K562 (cell line): ENCODE results near the gene LAMTOR4. TPM values are rescaled to one million over a fixed set of nuclear protein-coding genes. Genes with fewer than 3 reads are reported as not detected.

ENCODE experiments used
- ATAC-seq: fragments of 200-7000 bp; cut with Tn5 transposase; 3 replicates; pipeline ENCODE4 v1.9.1; 2020; ENCODE audit warnings: moderate library complexity
- BruUV-seq: library from RNA; stranded (reverse); fragments of 400-500 nt; replicated peaks from 2 replicates; lab custom pipeline; 2021; lab: Mats Ljungman, UMichigan
- CTCF ChIA-PET: fragments of 300-600 bp; formaldehyde crosslinking; extraction: SDS; loops from one replicate; lab custom pipeline; 2021; ENCODE audit warnings: low intra/inter-chr PET ratio; lab: Yijun Ruan, JAX
- POLR2A ChIA-PET: fragments of 300-600, 350-650 bp; sonication (Branson Sonifier 250); formaldehyde crosslinking; extraction: SDS; loops from one replicate; lab custom pipeline; 2021; ENCODE audit warnings: antibody characterized with exemption, inconsistent platforms; lab: Yijun Ruan, JAX
- DNase-seq, 4 experiments: peaks; one replicate each; pipeline versions ENCODE4 v3.0.0 to v3.0.0-alpha.2; 2011 to 2018; ENCODE audit warnings: low spot score in 3 of 4, mixed read lengths in 3 of 4; ENCODE audit errors: extremely low read depth in 1 of 4
- FAIRE-seq: peaks from 2 replicates; lab custom pipeline; 2011; peaks lifted over from hg19 to GRCh38; lab: Jason Lieb, UNC
- H2AFZ ChIP-seq: 2 replicates; pipeline ENCODE4 v1.6.0; 2011; ENCODE audit warnings: low read depth, low read length, control low read depth, inconsistent platforms
- H3K27ac ChIP-seq: fragments of 200-600 bp; 3 replicates; pipeline ENCODE4 v1.8.0; 2011; ENCODE audit warnings: low read depth, mild to moderate bottlenecking, control low read depth, inconsistent platforms, low read length, moderate library complexity, mixed read lengths; ENCODE audit errors: extremely low read depth
- H3K27me3 ChIP-seq, 2 experiments: fragments of 300-600 bp in 1 of 2; 2 replicates in 1 of 2; 3 replicates in 1 of 2; pipeline versions ENCODE4 v1.6.0 to v1.8.0; 2011; ENCODE audit warnings: inconsistent platforms in 2 of 2, low read length in 2 of 2, mild to moderate bottlenecking in 1 of 2, mixed read lengths in 1 of 2, moderate library complexity in 1 of 2; ENCODE audit not compliant: control insufficient read depth in 2 of 2, insufficient read depth in 2 of 2
- H3K36me3 ChIP-seq: fragments of 300-600 bp; 3 replicates; pipeline ENCODE4 v1.8.0; 2011; ENCODE audit warnings: mild to moderate bottlenecking, low read length, inconsistent platforms; ENCODE audit not compliant: control insufficient read depth, insufficient read depth
- H3K4me1 ChIP-seq, 2 experiments: fragments of 200-600 bp in 1 of 2; replicated peaks in 1 of 2; 2 replicates in 1 of 2; 3 replicates in 1 of 2; pipeline versions ENCODE4 v1.5.1 to v1.8.0; 2011; ENCODE audit warnings: inconsistent platforms in 2 of 2, low read length in 2 of 2, mild to moderate bottlenecking in 1 of 2, mixed read lengths in 1 of 2, moderate library complexity in 1 of 2; ENCODE audit not compliant: control insufficient read depth in 2 of 2, insufficient read depth in 2 of 2
- H3K4me2 ChIP-seq: 2 replicates; pipeline ENCODE4 v1.6.1; 2011; ENCODE audit warnings: low read length, control low read depth, inconsistent platforms, mixed read lengths; ENCODE audit not compliant: insufficient read depth
- H3K4me3 ChIP-seq: fragments of 200-600 bp; sonication (generic), shearing (Covaris generic); 2 replicates; pipeline ENCODE4 v1.5.1; 2016; ENCODE audit warnings: control low read depth, inconsistent platforms
- H3K79me2 ChIP-seq: fragments of 200-600 bp; 3 replicates; pipeline ENCODE4 v1.8.0; 2011; ENCODE audit warnings: low read length, inconsistent platforms; ENCODE audit not compliant: control insufficient read depth, insufficient read depth
- H3K9ac ChIP-seq, 2 experiments: 2 replicates each; pipeline versions ENCODE4 v1.6.0 to v1.6.1; 2011; ENCODE audit warnings: low read depth in 2 of 2, low read length in 2 of 2, control low read depth in 1 of 2, inconsistent platforms in 1 of 2, mild to moderate bottlenecking in 1 of 2, mixed read lengths in 1 of 2; ENCODE audit not compliant: insufficient read depth in 1 of 2
- H3K9me1 ChIP-seq: one replicate; pipeline ENCODE4 v1.6.0; 2011; ENCODE audit warnings: inconsistent platforms, mild to moderate bottlenecking, low read length, moderate library complexity; ENCODE audit not compliant: control insufficient read depth, insufficient read depth
- H3K9me3 ChIP-seq: replicated peaks from 2 replicates; pipeline ENCODE4 v1.5.1; 2011; ENCODE audit warnings: low read depth, low read length, inconsistent platforms; ENCODE audit not compliant: control insufficient read depth, insufficient read depth
- H4K20me1 ChIP-seq: replicated peaks from 2 replicates; pipeline ENCODE4 v1.6.1; 2011; ENCODE audit warnings: low read length, inconsistent platforms, mixed read lengths; ENCODE audit not compliant: control insufficient read depth, insufficient read depth
- CTCF ChIP-seq, 3 experiments: IDR thresholded peaks in 2 of 3; conservative IDR thresholded peaks in 1 of 3; 2 replicates each; pipeline ENCODE4 v1.5.1; 2011 to 2012; ENCODE audit warnings: low read length in 3 of 3, mild to moderate bottlenecking in 3 of 3, control low read depth in 2 of 3, improper control_type of control experiment in 1 of 3, inconsistent platforms in 1 of 3, low read depth in 1 of 3, mixed read lengths in 1 of 3, moderate library complexity in 1 of 3; ENCODE audit not compliant: insufficient read depth in 2 of 3
- ELK3 ChIP-seq: fragments of 450-650 bp; formaldehyde crosslinking; IDR thresholded peaks from 2 replicates; pipeline ENCODE4 v1.4.0; 2020; ENCODE audit warnings: mild to moderate bottlenecking
- GABPB1 ChIP-seq: sonication (generic); formaldehyde crosslinking; IDR thresholded peaks from 2 replicates; pipeline ENCODE4 v1.8.0; 2022; ENCODE audit warnings: mild to moderate bottlenecking, missing genetic modification reagents
- POLR2G ChIP-seq: fragments of 200-400 bp; formaldehyde crosslinking; IDR thresholded peaks from 2 replicates; pipeline ENCODE4 v1.6.1; 2017; ENCODE audit warnings: low read depth, mild to moderate bottlenecking, antibody characterized with exemption, low read length, moderate library complexity
- TRIM25 ChIP-seq: fragments of 450-650 bp; IDR thresholded peaks from 2 replicates; pipeline ENCODE4 v1.7.0; 2016; ENCODE audit warnings: borderline replicate concordance
- ZNF668 ChIP-seq: fragments of 250-450 bp; sonication (Bioruptor Pico); IDR thresholded peaks from 2 replicates; pipeline ENCODE4 v1.8.0; 2022; ENCODE audit warnings: mild to moderate bottlenecking, inconsistent platforms
- WGBS: fragments of 100-300 bp; shearing (Covaris generic); methylation state at CpG from one replicate; pipeline ENCODE4 v1.1.6; 2016; ENCODE audit warnings: low coverage, mixed read lengths; ENCODE audit not compliant: insufficient coverage; ENCODE audit errors: missing lambda C conversion rate; 5-methylcytosine and 5-hydroxymethylcytosine counted together
- in situ Hi-C: fragments of 300-500 bp; cut with MboI; formaldehyde crosslinking; loops from 4 replicates; pipeline ENCODE4 v1.15.0; 2018; ENCODE audit warnings: inconsistent platforms, mixed read lengths
- intact Hi-C: fragments of 100-400 bp; cut with micrococcal nuclease; formaldehyde crosslinking; loops from 2 replicates; pipeline ENCODE4 v1.14.2; 2022
- polyA plus RNA-seq, 8 experiments: library from polyadenylated mRNA; depleted of rRNA in 4 of 8; stranded (reverse) in 5 of 8; unstranded in 3 of 8; fragments of >200 nt; fragmentation: Nextera tagmentation in 2 of 8; fragmentation: Illumina TruSeq in 1 of 8; extraction: Ambion mirVana in 2 of 8; extraction: Trizol in 1 of 8; gene quantifications; 2 replicates each; pipeline versions ENCODE4 v1.2.1 to v1.2.3, GENCODE V29; 2011 to 2014; ENCODE audit warnings: inconsistent platforms in 1 of 8, missing spikeins in 1 of 8
- total RNA-seq, 7 experiments: library from RNA; depleted of rRNA in 6 of 7; stranded (reverse); fragments of >200 nt in 6 of 7; fragmentation: Illumina TruSeq in 2 of 7; extraction: Trizol in 2 of 7; gene quantifications; 2 replicates each; pipeline versions ENCODE4 v1.2.1 to v1.2.3, GENCODE V29; 2011 to 2021; ENCODE audit warnings: low replicate concordance in 1 of 7

LAMTOR4 gene
- total and polyA plus RNA-seq, 9 of the 15 experiments (the other 6 are each of a cell fraction or from before 2014, with no cell fraction given), result 79.6 to 314 (median 195) TPM

GRCh38 chr7:100109521-100110163 is 39.1 kb upstream of the LAMTOR4 start:
- no peak overlapping the region for H3K27ac ChIP-seq
- H3K27me3 ChIP-seq, result no peaks in the 10 kb centered on the region
- ChIA-PET POLR2A (no interaction called here), CTCF (no interaction called here)
- peaks cover 3% of the 10 kb centered on the region for H3K9me1 ChIP-seq
- in situ Hi-C loops (loop anchor here (10.0 kb wide), 1 partner anchor 1725 kb away; no protein-coding TSS in a partner anchor), intact Hi-C loops (no loop called here)
- no TSS peak for BruUV-seq
- H3K9me3 ChIP-seq, result no peaks in the 10 kb centered on the region
- no peaks in the 10 kb centered on the region for H4K20me1 ChIP-seq
- 94% methylated on average over 12 of the region's 12 CpGs for WGBS
- no peak overlapping the region for H3K4me2 ChIP-seq
- H3K79me2 ChIP-seq, result no peaks in the 10 kb centered on the region
- H3K9ac ChIP-seq, result no peak overlapping the region
- peaks cover 83% of the 10 kb centered on the region; the same call in 2 of the 3 replicates for H3K36me3 ChIP-seq
- no peak overlapping the region for H3K4me3 ChIP-seq
- DNase-seq (peak in 1 of 4 experiments; percentile 15), ATAC-seq (peak; percentile 57), FAIRE-seq (peak; percentile 29)
- no peak overlapping the region for H2AFZ ChIP-seq
- H3K4me1 ChIP-seq, result peaks cover 2 to 31% of the 10 kb centered on the region in 2 experiments; a peak in 4 of 5 replicates
- no peak for TF ChIP-seq GABPB1 (CRISPR knock-in tag)
- peak in 2 of 3 experiments; percentile 18 to 23; a peak in 3 of 6 replicates for TF ChIP-seq CTCF (IDR thresholded peaks at IDR 0.05 in 2 of 3, conservative IDR thresholded peaks at IDR 0.05 in 1 of 3; ENCODE audit: insufficient read depth in 2 of 3, low read depth in 1 of 3, low read length in 3 of 3)
- TF ChIP-seq ELK3, result no peak
- no peak for TF ChIP-seq TRIM25
- no peak for TF ChIP-seq ZNF668 (CRISPR knock-in tag)
- TF ChIP-seq POLR2G, result peak; percentile 44
